ENCODE measurements around the gene PAGE2B. TPM values are rescaled to one million over a fixed set of nuclear protein-coding genes. Genes with fewer than 3 reads are reported as not detected.

The PAGE2B gene
- not detected in 2 replicates for total RNA-seq

GRCh38 chrX:55074851-55075467, at the start of gene PAGE2B:
PAGE2B (plus strand) TSS chrX:55075030; CDS start chrX:55076042, 1,012 bp downstream.

GRCh38 chrX:55030271-55031205, 44.3 kb upstream of the PAGE2B start, which contains the start of gene ALAS2:
ALAS2 (minus strand) TSS chrX:55030977; CDS start chrX:55026000, 4,977 bp downstream.

GRCh38 chrX:55088795-55089489, 14.1 kb downstream of the PAGE2B start, which contains the start of gene PAGE2:
PAGE2 (plus strand) TSS chrX:55089018; CDS start chrX:55090021, 1,003 bp downstream.

Other genes starting within 250 kb of the PAGE2B start
- 16.4 and 23.9 TPM in 2 replicates for gene TRO, start 154.2 kb upstream of the PAGE2B start, total RNA-seq
- 0.03 and 0.07 TPM in 2 replicates for gene PFKFB1, start 80.8 kb upstream of the PAGE2B start, total RNA-seq
- gene APEX2, start 74.7 kb upstream of the PAGE2B start, total RNA-seq = 5.6 and 5.8 TPM in 2 replicates
- not detected in 2 replicates for gene ALAS2, start 44.1 kb upstream of the PAGE2B start, total RNA-seq
- not detected in 2 replicates for gene PAGE2, start 14.0 kb downstream of the PAGE2B start, total RNA-seq
- gene PAGE5, start 145.3 kb downstream of the PAGE2B start, total RNA-seq = not detected in 2 replicates
- not detected in 2 replicates for gene PAGE3, start 189.9 kb downstream of the PAGE2B start, total RNA-seq

Data from smooth muscle cell of the pulmonary artery (primary cell).